Esophagus mucosa (tissue), 1 donor: ENCODE data around the gene HOXB3. TPM values are rescaled to one million over a fixed set of nuclear protein-coding genes. Genes with fewer than 3 reads are reported as not detected.

Experiments used
- total RNA-seq: library from RNA; stranded (reverse); gene quantifications from one replicate; pipeline ENCODE4 v1.2.4, GENCODE V29; 2023
- donor health status: DM: yes; HTN: yes; CAD: no.

Gene HOXB3
- total RNA-seq, 1 donor from 2014 or later, result 6.0 TPM

Other genes starting within 250 kb of the HOXB3 start
- 0.68 TPM for gene SKAP1, start 160.0 kb downstream of the HOXB3 start, total RNA-seq
- 0.24 TPM for gene HOXB1, start 59.2 kb downstream of the HOXB3 start, total RNA-seq
- 14.1 TPM for gene HOXB2, start 45.1 kb downstream of the HOXB3 start, total RNA-seq
- 2.4 TPM for gene HOXB4, start 11.9 kb downstream of the HOXB3 start, total RNA-seq
- 0.16 TPM for gene HOXB5, start 3.5 kb upstream of the HOXB3 start, total RNA-seq
- 0.28 TPM for gene HOXB6, start 14.7 kb upstream of the HOXB3 start, total RNA-seq
- gene HOXB7, start 20.8 kb upstream of the HOXB3 start, total RNA-seq, result 2.1 TPM
- not detected for gene HOXB8, start 25.1 kb upstream of the HOXB3 start, total RNA-seq
- gene HOXB9, start 36.1 kb upstream of the HOXB3 start, total RNA-seq, result not detected
- not detected for gene PRAC1, start 132.3 kb upstream of the HOXB3 start, total RNA-seq
- gene PRAC2, start 132.9 kb upstream of the HOXB3 start, total RNA-seq, result not detected
- not detected for gene HOXB13, start 138.5 kb upstream of the HOXB3 start, total RNA-seq
- gene TTLL6, start 227.0 kb upstream of the HOXB3 start, total RNA-seq, result 0.12 TPM
- 100 TPM for gene CALCOCO2, start 240.8 kb upstream of the HOXB3 start, total RNA-seq